GM12875 (cell line): ENCODE data around the gene SLC19A3.

ENCODE experiments used
- H3K4me3 ChIP-seq: one replicate; pipeline ENCODE4 v1.5.1; 2011; ENCODE audit warnings: low read depth, low read length, control low read depth
- TF ChIP-seq, protein P1 (sequence below): IDR thresholded peaks from 2 replicates; pipeline ENCODE4 v1.5.1; 2011; ENCODE audit warnings: low read depth, mild to moderate bottlenecking, control low read depth, inconsistent platforms, low read length, moderate library complexity, borderline replicate concordance; ENCODE audit not compliant: insufficient read depth

The SLC19A3 gene

DNA sequence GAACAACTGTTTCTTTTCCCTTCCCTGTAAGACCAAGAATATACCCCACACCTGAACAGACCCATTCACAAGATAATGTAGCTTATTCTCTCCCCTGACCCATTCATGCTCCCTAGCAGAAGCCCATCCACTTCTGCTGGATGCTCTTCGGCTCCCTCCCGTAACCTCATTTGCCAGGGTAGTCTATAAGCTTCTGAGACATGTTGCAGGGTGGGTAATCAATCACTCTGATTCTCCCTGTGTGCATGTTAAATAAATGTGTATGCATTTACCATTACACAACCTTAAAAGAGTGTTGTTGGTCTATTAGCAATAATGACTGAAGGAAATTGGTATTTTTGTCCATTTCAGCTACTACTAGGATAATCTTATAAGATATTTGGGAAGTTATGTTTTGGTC lies 1.3 kb downstream of the SLC19A3 start:
- H3K4me3 ChIP-seq = no peak overlapping the region
- TF ChIP-seq, protein P1, sequence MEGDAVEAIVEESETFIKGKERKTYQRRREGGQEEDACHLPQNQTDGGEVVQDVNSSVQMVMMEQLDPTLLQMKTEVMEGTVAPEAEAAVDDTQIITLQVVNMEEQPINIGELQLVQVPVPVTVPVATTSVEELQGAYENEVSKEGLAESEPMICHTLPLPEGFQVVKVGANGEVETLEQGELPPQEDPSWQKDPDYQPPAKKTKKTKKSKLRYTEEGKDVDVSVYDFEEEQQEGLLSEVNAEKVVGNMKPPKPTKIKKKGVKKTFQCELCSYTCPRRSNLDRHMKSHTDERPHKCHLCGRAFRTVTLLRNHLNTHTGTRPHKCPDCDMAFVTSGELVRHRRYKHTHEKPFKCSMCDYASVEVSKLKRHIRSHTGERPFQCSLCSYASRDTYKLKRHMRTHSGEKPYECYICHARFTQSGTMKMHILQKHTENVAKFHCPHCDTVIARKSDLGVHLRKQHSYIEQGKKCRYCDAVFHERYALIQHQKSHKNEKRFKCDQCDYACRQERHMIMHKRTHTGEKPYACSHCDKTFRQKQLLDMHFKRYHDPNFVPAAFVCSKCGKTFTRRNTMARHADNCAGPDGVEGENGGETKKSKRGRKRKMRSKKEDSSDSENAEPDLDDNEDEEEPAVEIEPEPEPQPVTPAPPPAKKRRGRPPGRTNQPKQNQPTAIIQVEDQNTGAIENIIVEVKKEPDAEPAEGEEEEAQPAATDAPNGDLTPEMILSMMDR = no peak

DNA sequence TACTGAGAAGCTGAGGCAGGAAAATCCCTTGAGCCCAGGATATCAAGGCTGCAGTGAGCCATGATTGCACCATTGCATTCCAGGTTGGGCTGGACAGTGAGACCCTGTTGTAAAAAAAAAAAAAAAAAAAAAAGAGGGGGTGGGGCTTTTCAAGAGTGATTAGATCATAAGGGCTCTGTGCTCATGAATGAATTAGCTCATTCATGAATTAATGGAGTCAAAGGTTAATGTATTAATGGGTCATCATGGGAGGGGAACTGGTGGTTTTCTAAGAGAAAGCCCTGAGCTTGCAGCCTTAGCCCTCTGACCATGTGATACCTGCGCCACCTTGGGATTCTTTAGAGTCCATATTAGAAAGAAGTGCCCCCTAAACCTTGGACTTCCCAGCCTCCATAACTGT lies 4.5 kb downstream of the SLC19A3 start:
- TF ChIP-seq, protein P1 = no peak

GRCh38 chr2:227710986-227711385 lies 6.8 kb downstream of the SLC19A3 start:
- TF ChIP-seq, protein P1 = no peak

More for the DNA sequence above, 4.5 kb downstream of the SLC19A3 start:
- H3K4me3 ChIP-seq = no peak overlapping the region

GRCh38 chr2:227707390-227707789 lies 10.4 kb downstream of the SLC19A3 start:
- TF ChIP-seq, protein P1 = no peak
- no peak overlapping the region for H3K4me3 ChIP-seq

More at GRCh38 chr2:227710986-227711385, 6.8 kb downstream of the SLC19A3 start:
- H3K4me3 ChIP-seq = no peak overlapping the region

- TF ChIP-seq, protein P1 = no peak
- H3K4me3 ChIP-seq = no peak overlapping the region
These were observed 11.0 kb downstream of the SLC19A3 start for GRCh38 chr2:227706859-227707258.

DNA sequence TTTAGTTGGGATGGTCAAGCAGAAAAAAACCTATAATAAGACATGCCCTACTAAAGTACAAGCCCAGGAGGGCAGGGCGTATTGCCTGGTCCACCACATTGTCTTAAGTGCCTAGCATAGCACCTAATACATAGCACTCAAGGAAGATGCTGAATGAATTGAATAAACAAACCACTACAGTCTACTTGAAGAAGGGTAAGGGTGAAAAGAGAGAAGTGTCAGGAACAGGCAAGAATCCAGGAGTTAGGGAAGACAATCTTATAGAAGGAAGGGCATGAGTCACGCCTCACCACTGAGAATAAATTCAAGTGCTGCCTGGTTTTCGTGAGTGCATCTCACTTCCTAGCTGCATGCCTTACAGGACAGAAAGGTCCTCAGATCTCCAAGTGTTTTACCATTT lies 13.9 kb downstream of the SLC19A3 start:
- H3K4me3 ChIP-seq = no peak overlapping the region
- TF ChIP-seq, protein P1 = no peak

DNA sequence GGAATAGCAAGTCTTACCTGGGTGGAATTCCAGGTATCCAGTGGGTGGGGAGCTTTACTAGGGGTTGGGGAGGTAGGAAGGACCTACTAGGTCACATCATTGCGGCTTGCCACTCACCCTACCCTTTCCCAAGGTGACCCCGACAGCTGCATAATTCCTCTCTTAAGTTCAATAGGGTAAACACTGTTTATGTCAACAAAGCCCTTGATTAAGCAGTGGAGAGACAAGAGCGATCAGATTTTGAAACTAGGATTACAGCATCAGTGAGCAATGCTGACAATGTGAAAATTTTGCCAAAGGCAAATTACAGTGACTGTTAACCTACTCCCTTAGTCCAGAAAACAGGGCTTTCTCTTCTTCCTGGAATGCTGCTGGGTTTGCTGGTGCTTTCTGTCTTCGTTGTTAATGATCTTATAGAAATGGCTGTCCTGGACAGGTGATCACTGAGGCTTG lies 14.5 kb downstream of the SLC19A3 start:
- no peak overlapping the region for H3K4me3 ChIP-seq
- TF ChIP-seq, protein P1 = no peak
